Retina (tissue), 1 donor: ENCODE results near the gene DPH7.
"Not testable (repeated sequence)": the region's sequence is repeated elsewhere in the genome, so short reads cannot be mapped to it uniquely, and the experiment has no call there.

ENCODE experiments used
- DNase-seq: peaks from one replicate; pipeline ENCODE4 v3.0.0-alpha.2; 2016

The DPH7 gene

DNA sequence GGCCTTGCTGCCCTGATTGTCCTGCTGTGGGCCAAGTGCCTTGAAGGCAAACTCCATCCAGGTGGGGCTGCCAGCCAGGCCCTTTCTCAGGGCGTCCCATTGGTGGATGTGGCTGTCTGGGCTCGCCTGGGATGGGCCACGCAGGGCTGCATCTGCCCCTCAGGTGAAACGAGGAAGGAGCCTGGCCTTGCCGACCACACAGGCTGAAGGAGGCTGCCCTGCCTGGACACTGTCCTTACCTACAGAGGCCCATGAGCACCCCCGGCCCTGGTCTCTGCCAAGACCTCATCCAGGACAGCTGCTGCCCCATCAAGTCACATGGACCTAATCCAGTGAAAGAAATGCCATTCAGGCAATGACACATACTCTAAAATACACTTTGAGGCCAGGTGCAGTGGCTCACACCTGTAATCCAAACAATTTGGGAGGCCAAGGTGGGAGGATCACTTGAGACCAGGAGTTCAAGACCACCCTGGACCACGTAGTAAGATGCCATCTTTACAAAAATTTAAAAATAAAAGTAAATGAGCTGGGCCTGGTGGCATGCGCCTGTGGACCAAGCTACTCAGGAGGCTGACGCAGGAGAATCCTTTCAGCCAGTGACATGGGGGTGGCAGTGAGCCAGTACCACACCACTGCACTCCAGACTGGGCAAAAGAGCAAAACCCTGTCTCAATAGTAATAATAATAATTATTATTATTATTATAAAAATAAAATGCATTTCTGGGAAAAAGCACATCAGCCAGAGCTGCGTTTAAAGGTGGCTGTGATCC, 62.4 kb downstream of the DPH7 start:
- no peak for DNase-seq

DNA sequence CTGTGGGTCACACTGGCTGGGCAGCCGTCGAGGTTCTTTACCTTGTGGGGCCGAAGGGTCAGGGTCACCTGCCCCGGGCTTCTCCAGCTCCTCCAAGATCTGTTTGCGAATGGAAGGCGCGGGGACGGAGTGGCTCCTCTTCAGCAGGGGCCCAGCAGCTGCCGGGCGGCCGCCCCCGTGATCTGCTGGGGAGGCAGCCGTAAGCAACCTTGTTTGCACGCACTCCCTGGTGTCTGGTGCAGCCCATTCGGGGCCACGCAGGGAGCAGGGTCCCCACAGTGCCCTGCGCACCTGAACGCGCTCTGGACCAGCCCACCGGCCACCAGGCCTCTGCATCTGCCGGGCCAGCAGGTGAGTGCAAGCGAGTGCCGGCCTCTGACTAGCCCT, 63.4 kb downstream of the DPH7 start:
- no peak for DNase-seq

DNA sequence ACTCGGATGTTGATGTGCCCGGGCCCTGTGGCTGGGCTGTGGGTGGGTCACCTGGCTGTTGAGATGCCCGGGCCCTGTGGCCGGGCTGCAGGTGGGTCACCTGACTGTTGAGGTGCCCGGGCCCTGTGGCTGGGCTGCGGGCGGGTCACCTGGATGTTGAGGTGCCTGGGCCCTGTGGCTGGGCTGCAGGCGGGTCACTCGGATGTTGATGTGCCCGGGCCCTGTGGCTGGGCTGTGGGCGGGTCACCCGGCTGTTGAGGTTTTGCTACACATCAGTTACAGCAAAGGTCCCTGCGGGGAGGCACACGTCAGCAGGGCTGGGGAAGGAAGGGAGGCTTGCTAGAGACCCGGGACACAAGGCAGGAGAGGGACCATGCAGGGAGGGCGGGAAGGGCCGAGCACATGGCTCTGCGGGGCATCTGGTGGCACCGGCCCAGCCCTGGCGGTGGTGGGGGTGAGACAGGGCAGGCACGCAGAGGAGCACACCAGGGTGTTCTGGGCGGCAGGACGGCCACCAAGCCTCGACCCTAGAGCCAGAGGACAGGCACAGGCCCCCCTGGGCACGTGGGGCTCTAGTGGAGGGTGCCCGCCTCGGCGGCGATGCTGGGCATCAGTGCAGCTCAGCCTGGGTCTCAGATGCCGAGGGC, 63.9 kb downstream of the DPH7 start:
- DNase-seq, result no peak

DNA sequence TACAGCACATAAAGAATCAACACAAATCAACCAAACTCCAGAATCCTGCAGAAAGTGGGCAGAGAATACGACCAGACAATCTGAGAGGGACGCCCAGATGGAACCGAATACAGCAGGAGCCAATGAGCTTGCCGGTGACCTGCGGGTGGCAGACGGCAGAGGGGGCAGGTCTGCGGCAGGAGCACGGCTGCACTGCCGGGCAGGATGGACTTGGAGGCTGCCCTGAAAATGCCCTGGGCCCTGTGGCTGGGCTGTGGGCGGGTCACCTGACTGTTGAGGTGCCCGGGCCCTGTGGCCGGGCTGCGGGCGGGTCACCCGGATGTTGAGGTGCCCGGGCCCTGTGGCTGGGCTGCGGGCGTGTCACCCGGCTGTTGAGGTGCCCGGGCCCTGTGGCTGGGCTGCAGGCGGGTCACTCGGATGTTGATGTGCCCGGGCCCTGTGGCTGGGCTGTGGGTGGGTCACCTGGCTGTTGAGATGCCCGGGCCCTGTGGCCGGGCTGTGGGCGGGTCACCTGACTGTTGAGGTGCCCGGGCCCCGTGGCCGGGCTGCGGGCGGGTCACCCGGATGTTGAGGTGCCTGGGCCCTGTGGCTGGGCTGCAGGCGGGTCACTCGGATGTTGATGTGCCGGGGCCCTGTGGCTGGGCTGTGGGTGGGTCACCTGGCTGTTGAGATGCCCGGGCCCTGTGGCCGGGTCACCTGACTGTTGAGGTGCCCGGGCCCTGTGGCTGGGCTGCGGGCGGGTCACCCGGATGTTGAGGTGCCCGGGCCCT, 64.7 kb downstream of the DPH7 start:
- not testable (repeated sequence) for DNase-seq

DNA sequence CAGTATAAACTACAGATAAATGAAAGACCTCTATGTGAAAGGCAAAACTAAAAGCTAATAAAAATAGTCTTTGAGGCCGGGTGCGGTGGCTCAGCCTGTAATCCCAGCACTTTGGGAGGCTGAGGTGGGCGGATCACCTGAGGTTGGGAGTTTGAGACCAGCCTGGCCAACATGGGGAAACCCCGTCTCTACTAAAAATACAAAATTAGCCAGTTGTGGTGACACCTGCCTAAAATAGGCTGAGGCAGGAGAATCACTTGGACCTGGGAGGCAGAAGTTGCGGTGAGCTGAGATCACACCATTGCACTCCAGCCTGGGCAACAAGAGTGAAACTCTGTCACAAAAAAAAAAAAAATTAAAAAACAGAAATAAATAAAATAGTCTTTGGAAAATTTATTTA, 65.6 kb downstream of the DPH7 start:
- not testable (repeated sequence) for DNase-seq

DNA sequence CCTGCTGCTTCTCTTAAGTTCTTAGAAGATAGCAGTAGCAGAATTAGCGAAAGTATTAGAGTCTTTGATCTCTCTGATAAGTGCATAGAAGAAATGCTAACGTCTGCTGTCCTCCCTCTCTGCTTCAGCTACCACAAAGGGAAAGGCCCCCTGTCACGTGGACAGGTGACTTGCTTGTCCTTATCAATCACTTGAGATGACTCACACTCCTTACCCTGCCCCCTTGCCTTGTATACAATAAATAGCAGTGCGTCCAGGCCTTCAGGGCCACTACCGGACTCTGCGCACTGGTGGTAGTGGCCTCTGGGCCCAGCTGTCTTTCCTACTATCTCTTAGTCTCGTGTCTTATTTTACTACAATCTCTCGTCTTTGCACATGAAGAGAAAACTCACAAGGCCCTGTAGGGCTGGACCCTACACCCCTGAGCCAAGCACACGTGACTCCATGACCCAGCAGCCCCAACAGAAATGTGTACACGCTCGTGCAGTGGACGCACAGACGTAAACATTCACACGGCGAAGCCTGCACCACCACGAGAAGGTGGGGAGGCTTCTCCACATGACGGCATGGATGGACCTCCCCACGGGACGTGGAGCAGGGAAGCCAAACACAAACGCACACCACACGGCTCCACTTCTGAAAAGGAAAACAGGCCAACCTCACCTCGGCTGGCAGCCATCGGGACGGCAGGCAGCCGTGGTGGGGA, 66.8 kb downstream of the DPH7 start:
- no peak for DNase-seq

DNA sequence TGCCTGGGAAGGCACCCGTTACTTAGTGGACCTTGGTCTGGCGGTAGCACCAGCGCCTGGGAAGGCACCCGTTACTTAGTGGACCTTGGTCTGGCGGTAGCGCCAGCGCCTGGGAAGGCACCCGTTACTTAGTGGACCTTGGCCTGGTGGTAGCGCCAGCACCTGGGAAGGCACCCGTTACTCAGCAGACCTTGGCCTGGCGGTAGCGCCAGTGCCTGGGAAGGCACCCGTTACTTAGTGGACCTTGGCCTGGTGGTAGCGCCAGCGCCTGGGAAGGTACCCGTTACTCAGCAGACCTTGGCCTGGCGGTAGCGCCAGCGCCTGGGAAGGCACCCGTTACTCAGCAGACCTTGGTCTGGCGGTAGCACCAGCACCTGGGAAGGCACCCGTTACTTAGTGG, 67.6 kb downstream of the DPH7 start:
- DNase-seq, result not testable (repeated sequence)

DNA sequence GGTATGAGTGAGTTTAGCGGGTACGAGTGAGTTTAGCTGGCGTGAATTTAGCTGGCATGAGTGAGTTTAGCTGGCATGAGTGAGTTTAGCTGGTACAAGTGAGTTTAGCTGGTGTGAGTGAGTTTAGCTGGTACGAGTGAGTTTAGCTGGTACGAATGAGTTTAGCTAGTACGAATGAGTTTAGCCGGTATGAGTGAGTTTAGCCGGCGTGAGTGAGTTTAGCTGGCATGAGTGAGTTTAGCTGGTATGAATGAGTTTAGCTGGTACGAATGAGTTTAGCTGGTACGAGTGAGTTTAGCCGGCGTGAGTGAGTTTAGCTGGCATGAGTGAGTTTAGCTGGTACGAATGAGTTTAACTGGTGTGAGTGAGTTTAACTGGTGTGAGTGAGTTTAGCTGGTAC, 69.5 kb downstream of the DPH7 start:
- no peak for DNase-seq

DNA sequence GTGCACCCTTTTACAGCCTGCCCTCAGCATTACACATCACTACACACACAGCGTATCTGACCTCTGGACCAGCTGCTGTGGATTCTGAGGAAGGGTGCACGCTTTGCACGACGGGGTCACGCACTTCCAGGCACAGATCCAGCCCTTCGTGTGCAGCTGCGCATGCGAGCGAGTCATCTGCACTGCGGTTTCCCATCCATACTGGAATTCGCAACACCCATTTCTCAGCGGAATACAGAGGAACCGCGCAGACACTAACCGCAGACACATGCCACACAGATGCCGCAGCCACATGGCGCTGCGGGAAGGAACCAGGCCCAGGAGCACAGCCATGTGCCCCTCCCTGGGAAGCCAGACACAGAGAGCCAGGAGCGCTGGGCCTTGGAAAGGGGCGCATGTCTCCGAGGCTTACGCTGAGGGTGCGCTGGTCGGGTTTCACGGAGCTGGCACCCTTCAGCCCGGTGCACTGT, 72.0 kb downstream of the DPH7 start:
- DNase-seq, result no peak

DNA sequence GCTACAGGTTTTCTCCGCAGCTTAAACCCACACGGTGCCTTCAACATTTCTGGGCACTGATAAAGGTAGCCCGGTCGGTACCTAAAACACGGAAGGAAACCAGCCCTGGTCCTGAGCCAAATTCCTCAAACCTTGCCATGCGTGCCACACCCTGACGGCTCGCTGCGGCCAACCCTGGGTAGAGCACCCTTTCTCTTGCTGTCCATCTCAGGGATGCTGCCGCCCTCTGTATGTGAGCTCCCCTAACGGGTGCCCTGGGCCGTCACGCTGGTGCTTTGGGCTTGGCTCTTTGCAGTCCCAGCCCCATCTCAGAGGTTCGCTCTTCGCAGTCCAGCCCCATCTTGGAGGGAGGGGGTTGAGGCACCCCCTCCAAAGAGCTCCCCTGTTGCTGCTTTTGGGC, 72.5 kb downstream of the DPH7 start:
- DNase-seq, result no peak

DNA sequence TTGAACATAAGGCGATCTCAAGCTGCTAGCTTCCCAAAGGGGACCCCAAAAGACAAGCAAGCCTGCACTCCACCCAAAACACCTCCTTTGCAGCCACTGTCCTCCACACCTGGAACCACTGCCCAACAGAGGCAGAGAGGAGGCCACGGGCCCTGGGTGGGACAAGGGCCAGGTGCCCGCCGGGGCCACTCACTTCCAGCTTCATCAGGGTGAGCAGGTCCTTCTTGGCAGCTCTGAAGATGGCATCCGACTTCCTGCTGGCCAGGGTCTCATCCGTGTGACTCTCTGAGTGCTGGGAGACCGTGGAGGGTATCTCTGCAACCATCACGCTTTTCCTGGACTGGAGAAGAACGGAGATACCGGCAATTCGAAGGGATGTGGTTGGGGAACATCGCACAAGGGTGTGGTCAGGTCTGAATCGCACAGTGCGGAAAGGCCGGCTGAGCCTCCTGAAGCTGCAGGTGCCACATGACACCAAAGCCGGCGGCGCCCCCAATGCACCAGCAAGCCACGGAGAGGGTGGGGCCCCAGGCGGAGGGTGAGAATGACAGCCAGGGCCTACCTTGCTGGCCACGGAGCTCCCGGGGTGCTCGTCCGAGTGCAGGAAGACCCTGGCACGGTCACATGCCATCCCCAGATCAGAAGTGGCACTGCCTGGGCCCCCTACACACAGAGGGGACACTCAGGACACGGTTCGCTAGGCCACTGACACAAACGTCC, 73.1 kb downstream of the DPH7 start:
- DNase-seq, result no peak
